Mucosa of rectum (tissue), 2 donors: ENCODE data around the gene CORO2A.

ENCODE experiments used
- H3K27ac ChIP-seq, 2 donors: one replicate each; pipeline ENCODE4 v1.7.0; 2013; ENCODE audit warnings: inconsistent platforms in 2 of 2, low read depth in 2 of 2, low read length in 2 of 2
- H3K27me3 ChIP-seq, 2 donors: one replicate each; pipeline ENCODE4 v1.7.0; 2013; ENCODE audit warnings: low read length in 2 of 2; ENCODE audit not compliant: control insufficient read depth in 2 of 2, insufficient read depth in 2 of 2
- H3K36me3 ChIP-seq, 2 donors: one replicate each; pipeline ENCODE4 v1.7.0; 2013; ENCODE audit warnings: low read length in 2 of 2; ENCODE audit not compliant: control insufficient read depth in 2 of 2, insufficient read depth in 2 of 2
- H3K4me1 ChIP-seq, 2 donors: one replicate each; pipeline ENCODE4 v1.7.0; 2013; ENCODE audit warnings: low read length in 2 of 2, mild to moderate bottlenecking in 1 of 2; ENCODE audit not compliant: control insufficient read depth in 2 of 2, insufficient read depth in 2 of 2
- H3K4me3 ChIP-seq, 2 donors: one replicate each; pipeline ENCODE4 v1.7.0; 2013; ENCODE audit warnings: low read length in 2 of 2
- H3K9ac ChIP-seq, 2 donors: one replicate each; pipeline ENCODE4 v1.7.0; 2013; ENCODE audit warnings: low read length in 2 of 2, low read depth in 1 of 2, mild to moderate bottlenecking in 1 of 2
- H3K9me3 ChIP-seq, 2 donors: one replicate each; pipeline ENCODE4 v1.7.0; 2013; ENCODE audit warnings: low read length in 2 of 2; ENCODE audit not compliant: control insufficient read depth in 2 of 2
- donor health status: healthy.
- donor health status: Normal muscosa, but diverticular disease.

CORO2A gene

DNA sequence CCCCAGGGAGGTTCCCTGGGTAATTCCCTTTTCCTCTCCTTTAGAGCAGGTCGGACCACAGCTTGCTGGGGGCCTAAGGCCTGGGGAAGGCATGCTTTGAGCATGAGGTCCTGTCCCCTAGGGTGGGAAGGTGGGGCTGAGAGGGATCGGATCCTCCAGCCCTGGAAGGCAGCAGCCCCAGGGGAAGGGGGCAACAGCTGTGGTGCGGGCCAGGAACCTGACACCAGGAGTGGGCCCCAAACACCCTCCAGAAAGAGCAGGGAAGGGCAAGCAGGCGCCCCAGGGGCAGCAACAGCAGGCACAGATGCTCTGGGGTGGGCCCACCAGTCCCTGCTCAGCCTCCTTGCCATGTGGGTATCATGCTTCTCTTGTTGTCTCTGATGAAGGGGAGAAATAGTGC is 3.2 kb upstream of the CORO2A start:
- Histone ChIP-seq H3K36me3 (peaks cover 9 to 10% of the 10 kb centered on the region in 2 donors), H3K27me3 (no peaks in the 10 kb centered on the region), H3K9ac (no peak overlapping the region), H3K27ac (no peak overlapping the region), H3K4me1 (peaks cover 16 to 18% of the 10 kb centered on the region in 2 donors), H3K9me3 (no peaks in the 10 kb centered on the region), H3K4me3 (no peak overlapping the region)

DNA sequence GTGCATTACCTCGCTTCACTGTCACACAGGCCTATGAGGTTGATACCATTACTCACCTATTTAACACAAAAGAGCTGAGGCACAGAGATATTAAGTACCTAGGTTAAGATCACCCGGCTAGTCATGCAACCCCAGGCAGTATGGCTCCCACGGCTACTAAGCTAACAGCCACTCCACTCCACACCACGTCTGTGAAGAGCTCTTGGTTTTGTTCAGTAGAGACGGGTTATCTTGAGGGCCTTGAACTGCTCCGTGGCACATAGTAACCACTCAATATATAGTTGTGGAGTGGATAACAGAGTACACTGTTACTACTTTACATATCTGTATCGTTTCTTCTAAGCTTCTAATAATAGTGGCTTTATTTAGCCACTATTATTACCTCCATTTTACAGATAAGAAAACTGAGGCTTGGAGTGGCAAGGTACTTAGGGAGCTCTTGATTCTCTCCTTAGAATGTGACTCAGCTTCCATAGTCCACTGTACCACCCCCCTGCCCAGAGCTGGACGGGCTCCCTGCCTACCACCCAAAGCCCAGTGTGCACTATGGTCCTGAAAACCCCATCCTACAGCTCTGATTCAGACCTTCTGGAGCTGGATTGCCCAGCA is 1.0 kb upstream of the CORO2A start:
- Histone ChIP-seq H3K36me3 (no peaks in the 10 kb centered on the region), H3K9me3 (no peaks in the 10 kb centered on the region), H3K4me3 (peak overlapping the region; percentile 82 to 88), H3K9ac (peak overlapping the region; percentile 77 to 91), H3K27ac (peak overlapping the region; percentile 88), H3K27me3 (no peaks in the 10 kb centered on the region), H3K4me1 (peaks cover 20 to 29% of the 10 kb centered on the region in 2 donors)

DNA sequence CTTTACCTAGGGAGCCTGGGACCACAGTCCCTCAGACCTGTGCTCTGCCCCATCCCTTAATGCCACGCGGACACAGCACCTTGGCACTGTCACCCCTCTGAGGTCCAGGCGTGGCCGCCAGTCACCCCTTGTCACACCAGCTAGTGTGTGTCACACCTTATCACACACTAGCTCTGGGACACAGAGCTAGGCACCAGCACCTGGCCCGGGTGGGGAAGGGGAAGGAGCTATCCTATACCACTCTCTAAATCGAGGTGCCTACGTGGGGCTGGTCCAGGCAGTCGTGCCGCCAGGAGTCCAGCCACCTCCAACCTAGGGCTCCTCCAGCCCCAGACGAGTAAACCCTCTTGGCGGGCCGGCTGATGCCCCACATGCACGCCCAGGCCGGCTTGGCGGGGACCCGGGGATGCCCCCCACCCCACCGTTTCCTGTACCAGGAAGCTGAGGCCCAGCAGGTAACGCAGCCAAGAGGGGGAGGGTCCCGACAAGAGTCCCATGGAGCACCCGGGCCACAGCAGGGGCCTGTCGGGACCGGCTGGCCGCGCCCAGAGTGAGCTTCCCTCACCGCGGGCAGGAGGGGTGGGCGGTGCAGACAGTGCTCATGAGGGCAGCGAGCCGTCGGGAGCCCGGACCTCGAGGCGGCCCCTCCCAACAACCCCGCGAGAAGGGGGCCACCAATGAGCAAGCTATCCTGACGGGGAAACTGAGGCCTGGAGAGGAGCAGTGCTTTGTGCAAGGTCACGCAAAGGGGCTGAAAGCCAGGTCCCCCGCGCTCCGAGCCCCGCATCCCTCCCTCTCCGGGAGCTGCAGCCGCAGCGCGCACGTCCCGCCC is 550 bp downstream of the CORO2A start:
- Histone ChIP-seq H3K27me3 (no peaks in the 10 kb centered on the region), H3K4me3 (peak overlapping the region; percentile 78 to 83), H3K4me1 (peaks cover 20 to 29% of the 10 kb centered on the region in 2 donors), H3K27ac (peak overlapping the region; percentile 84 to 89), H3K36me3 (no peaks in the 10 kb centered on the region), H3K9me3 (no peaks in the 10 kb centered on the region), H3K9ac (peak overlapping the region; percentile 77 to 85)

- no peaks in the 10 kb centered on the region for H3K9me3 ChIP-seq
- H3K36me3 ChIP-seq = no peaks in the 10 kb centered on the region
- no peaks in the 10 kb centered on the region for H3K27me3 ChIP-seq
- H3K27ac ChIP-seq = peak overlapping the region; percentile 84 to 89
- peak overlapping the region; percentile 77 to 85 for H3K9ac ChIP-seq
- H3K4me3 ChIP-seq = peak overlapping the region; percentile 78 to 83
- H3K4me1 ChIP-seq = peaks cover 20 to 29% of the 10 kb centered on the region in 2 donors
Observed at GRCh38 chr9:98191181-98191608, 1.2 kb downstream of the CORO2A start.

DNA sequence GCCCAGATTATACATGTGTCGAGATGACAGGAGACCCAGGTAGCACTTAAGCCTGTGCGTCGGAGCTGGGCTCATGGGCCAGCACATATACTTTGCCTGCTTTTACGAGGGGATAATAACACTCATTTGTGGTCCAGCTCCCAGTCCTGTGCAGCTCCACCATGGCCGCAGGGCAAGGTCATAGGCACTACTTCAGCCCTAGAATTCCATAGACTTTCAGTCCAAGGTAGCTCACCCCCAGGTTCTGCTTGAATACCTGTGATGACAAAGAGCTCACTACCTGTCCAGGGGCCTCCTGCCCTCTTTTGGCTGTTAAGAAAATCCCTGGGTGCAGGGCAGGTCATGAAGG is 1.7 kb downstream of the CORO2A start:
- Histone ChIP-seq H3K9me3 (no peaks in the 10 kb centered on the region), H3K27ac (peak overlapping the region in 1 of 2 donors; percentile 89), H3K4me1 (peaks cover 20 to 29% of the 10 kb centered on the region in 2 donors), H3K27me3 (no peaks in the 10 kb centered on the region), H3K4me3 (peak overlapping the region; percentile 1 to 11), H3K36me3 (no peaks in the 10 kb centered on the region), H3K9ac (peak overlapping the region; percentile 5 to 41)

DNA sequence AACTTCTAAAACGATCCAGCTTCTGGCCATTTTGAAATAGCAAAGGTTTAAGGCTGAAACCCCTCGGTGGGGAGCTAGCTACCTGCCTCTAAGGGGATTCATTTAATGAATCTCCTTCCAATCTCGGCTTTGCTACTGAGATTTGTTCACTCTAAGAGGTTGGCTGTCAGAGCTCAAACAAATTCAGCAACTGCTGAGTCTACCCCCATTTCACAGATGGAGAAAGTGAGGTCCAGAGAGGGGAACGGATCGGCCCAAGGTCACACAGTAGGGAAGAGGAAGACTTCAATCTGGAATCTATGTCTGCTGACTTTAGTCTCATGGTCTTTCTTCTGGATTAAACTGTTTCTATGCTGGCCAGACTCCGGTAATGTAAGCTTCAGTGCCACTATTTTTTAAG is 3.0 kb downstream of the CORO2A start:
- Histone ChIP-seq H3K4me1 (peaks cover 20 to 29% of the 10 kb centered on the region in 2 donors), H3K36me3 (no peaks in the 10 kb centered on the region), H3K27me3 (no peaks in the 10 kb centered on the region), H3K4me3 (no peak overlapping the region), H3K27ac (peak overlapping the region in 1 of 2 donors; percentile 3), H3K9ac (no peak overlapping the region), H3K9me3 (no peaks in the 10 kb centered on the region)

DNA sequence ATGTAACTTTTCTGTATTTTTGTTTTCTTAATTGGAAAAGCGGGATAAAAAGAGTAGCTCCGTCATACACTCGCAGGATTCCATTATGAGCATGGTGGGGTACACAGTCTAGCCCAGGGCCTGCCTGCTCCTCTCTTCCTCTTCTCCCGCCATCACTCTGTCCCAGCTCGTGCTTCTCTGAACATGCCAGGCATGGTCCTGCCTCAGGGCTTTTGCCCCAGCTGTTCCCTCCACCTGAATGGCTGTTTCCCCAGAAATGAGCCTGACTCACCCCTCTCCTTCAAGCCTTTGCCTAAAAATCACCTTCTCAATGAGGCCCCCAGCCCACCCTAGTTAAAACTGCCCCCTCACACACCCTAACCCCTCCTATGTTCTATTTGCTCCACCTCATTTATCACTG is 4.5 kb downstream of the CORO2A start:
- Histone ChIP-seq H3K4me1 (peaks cover 15 to 23% of the 10 kb centered on the region in 2 donors), H3K36me3 (no peaks in the 10 kb centered on the region), H3K27ac (no peak overlapping the region), H3K27me3 (no peaks in the 10 kb centered on the region), H3K9ac (no peak overlapping the region), H3K9me3 (no peaks in the 10 kb centered on the region), H3K4me3 (no peak overlapping the region)

DNA sequence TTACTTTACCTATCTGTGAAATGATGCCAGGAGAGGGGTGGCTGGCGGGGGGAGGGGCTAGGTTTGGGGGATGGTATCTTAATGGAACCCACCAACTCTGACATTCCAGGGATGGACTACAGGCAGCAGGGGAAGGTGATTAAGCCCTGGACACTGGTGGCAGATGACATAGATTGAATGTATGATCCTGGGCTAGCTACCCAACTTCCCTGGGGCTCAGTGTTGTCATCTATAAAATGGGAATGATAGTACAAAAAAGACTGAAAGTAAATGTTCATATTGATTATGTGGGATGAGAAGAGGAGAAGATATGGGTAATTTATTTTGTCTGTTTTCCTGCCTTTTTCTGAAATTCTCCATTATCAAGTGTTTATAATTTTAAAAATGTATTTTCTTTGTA is 6.2 kb downstream of the CORO2A start:
- Histone ChIP-seq H3K4me1 (peaks cover 5 to 17% of the 10 kb centered on the region in 2 donors), H3K27ac (no peak overlapping the region), H3K36me3 (no peaks in the 10 kb centered on the region), H3K27me3 (no peaks in the 10 kb centered on the region), H3K4me3 (no peak overlapping the region), H3K9me3 (no peaks in the 10 kb centered on the region), H3K9ac (no peak overlapping the region)

DNA sequence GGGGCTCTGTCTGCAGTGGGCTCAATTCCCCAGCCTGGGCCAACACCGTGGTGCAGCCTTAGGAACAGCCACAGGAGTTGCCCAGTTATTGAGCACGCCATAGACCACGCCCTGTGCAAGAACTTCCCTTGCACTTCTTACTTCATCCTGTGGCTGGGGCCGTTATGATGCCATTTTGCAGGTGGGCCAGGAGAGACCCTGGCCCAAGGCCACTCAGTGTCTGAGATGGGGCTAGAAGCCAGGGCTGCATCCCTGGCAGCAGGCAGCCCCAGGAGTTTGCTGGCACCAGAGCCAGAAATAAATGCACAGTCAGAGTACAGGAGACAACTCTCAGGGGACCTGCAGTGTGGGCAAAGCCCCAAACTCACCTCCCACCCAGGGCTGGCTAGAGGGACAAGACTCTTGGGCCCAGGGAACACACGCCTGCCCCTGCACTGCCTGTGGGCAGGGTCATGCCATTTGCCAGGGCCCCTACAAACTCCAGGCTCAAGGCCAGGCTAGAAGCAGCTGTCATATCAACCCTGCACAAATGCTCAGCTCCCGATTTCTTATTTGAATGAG is 6.7 kb downstream of the CORO2A start:
- Histone ChIP-seq H3K36me3 (no peaks in the 10 kb centered on the region), H3K27me3 (no peaks in the 10 kb centered on the region), H3K27ac (no peak overlapping the region), H3K4me1 (peaks cover 3 to 13% of the 10 kb centered on the region in 2 donors), H3K9ac (no peak overlapping the region), H3K9me3 (no peaks in the 10 kb centered on the region), H3K4me3 (no peak overlapping the region)

DNA sequence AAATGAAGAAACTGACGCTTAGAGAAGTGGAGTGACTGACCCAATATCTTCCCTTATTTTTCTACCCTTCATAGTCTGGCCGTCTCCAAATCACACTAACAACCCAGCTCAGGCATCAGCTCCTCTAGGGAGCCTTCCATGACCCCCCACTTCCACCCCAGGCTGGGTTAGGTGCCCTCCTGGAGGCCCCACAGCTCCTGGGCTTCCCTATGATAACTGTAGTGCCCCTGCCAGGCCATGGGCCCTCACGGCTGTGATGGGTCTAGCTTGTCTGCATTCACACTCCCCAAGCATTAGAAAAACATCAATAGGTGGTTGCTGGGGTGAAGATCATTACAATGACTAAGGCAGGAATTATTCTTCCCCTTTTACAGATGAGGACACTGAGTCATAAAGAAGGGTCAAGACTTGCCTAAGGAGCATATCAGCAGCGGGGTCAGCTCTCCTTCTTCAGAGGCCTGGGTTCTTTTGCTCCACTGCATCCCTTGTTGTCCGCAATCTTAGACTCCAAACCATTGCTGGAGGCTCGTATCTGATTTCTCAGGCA is 7.3 kb downstream of the CORO2A start:
- H3K4me1 ChIP-seq = peaks cover 5 to 7% of the 10 kb centered on the region in 2 donors
- H3K9ac ChIP-seq = no peak overlapping the region
- no peak overlapping the region for H3K27ac ChIP-seq
- no peaks in the 10 kb centered on the region for H3K36me3 ChIP-seq
- H3K27me3 ChIP-seq = no peaks in the 10 kb centered on the region
- H3K4me3 ChIP-seq = no peak overlapping the region
- no peaks in the 10 kb centered on the region for H3K9me3 ChIP-seq
